PC-9 (cell line): ENCODE results near the gene PI4K2B. TPM values are rescaled to one million over a fixed set of nuclear protein-coding genes. Genes with fewer than 3 reads are reported as not detected.

Experiments
- BruUV-seq: library from RNA; stranded (reverse); fragments of 400-500 nt; replicated peaks from 2 replicates; lab custom pipeline; 2021; lab: Mats Ljungman, UMichigan
- CTCF ChIA-PET: fragments of 300-600 bp; sonication (Branson Sonifier 250); formaldehyde crosslinking; loops from one replicate; lab custom pipeline; 2022; ENCODE audit warnings: antibody characterized with exemption; lab: Charles Lee
- POLR2A ChIA-PET: fragments of 300-600 bp; sonication (Branson Sonifier 250); formaldehyde crosslinking; loops from one replicate; lab custom pipeline; 2022; ENCODE audit warnings: antibody characterized with exemption; ENCODE audit not compliant: unreplicated experiment; lab: Charles Lee
- DNase-seq, 2 experiments: peaks; one replicate each; pipeline versions ENCODE4 v3.0.0 to v3.0.0-alpha.2; 2015 to 2022; ENCODE audit warnings: mixed read lengths in 1 of 2
- H2AFZ ChIP-seq: fragments of 200-600 bp; sonication (generic); 2 replicates; pipeline ENCODE4 v1.8.1; 2017; ENCODE audit warnings: antibody characterized with exemption
- H3F3A ChIP-seq: fragments of 200-600 bp; sonication (generic); 2 replicates; pipeline ENCODE4 v1.8.1; 2017; ENCODE audit warnings: antibody characterized with exemption, mild to moderate bottlenecking, low read depth; ENCODE audit not compliant: insufficient read depth
- H3K27ac ChIP-seq: fragments of 200-600 bp; sonication (generic); 2 replicates; pipeline ENCODE4 v1.6.1; 2016; ENCODE audit warnings: mixed run types
- H3K27me3 ChIP-seq: fragments of 200-600 bp; sonication (generic); 2 replicates; pipeline ENCODE4 v1.6.1; 2016; ENCODE audit warnings: low read depth, mixed run types; ENCODE audit not compliant: insufficient read depth
- H3K36me3 ChIP-seq: fragments of 200-600 bp; sonication (generic); 2 replicates; pipeline ENCODE4 v1.6.1; 2016; ENCODE audit warnings: low read depth, mixed run types
- H3K4me1 ChIP-seq: fragments of 200-600 bp; sonication (generic); replicated peaks from 2 replicates; pipeline ENCODE4 v1.6.1; 2016; ENCODE audit warnings: mixed run types; ENCODE audit not compliant: insufficient read depth
- H3K4me2 ChIP-seq: fragments of 200-600 bp; sonication (generic); 2 replicates; pipeline ENCODE4 v1.6.1; 2017; ENCODE audit warnings: mixed run types
- H3K4me3 ChIP-seq: fragments of 200-600 bp; sonication (generic); 2 replicates; pipeline ENCODE4 v1.6.1; 2016; ENCODE audit warnings: mixed run types
- H3K79me2 ChIP-seq: fragments of 200-600 bp; sonication (generic); 2 replicates; pipeline ENCODE4 v1.6.1; 2017; ENCODE audit warnings: low read depth, mixed run types
- H3K9me2 ChIP-seq: fragments of 200-600 bp; sonication (generic); 2 replicates; pipeline ENCODE4 v1.8.1; 2017; ENCODE audit warnings: mild to moderate bottlenecking; ENCODE audit not compliant: insufficient read depth
- H3K9me3 ChIP-seq: fragments of 200-600 bp; sonication (generic); 2 replicates; pipeline ENCODE4 v1.8.1; 2016; ENCODE audit warnings: low read depth; ENCODE audit not compliant: insufficient read depth
- H4K20me1 ChIP-seq: fragments of 200-600 bp; sonication (generic); 2 replicates; pipeline ENCODE4 v1.8.1; 2017; ENCODE audit not compliant: insufficient read depth
- EZH2 ChIP-seq: fragments of 200-600 bp; sonication (generic); IDR thresholded peaks from 2 replicates; pipeline ENCODE4 v1.8.0; 2017; ENCODE audit warnings: antibody characterized with exemption, low read depth
- intact Hi-C: fragments of 100-400 bp; cut with micrococcal nuclease; formaldehyde crosslinking; loops from one replicate; pipeline ENCODE4 v1.10.0; 2022; ENCODE audit not compliant: unreplicated experiment
- total RNA-seq: library from RNA; stranded (reverse); gene quantifications from 2 replicates; pipeline ENCODE4 v1.2.3, GENCODE V29; 2021
- TF ChIP-seq, protein P1 (sequence below): fragments of 200-600 bp; sonication (generic); conservative IDR thresholded peaks from 2 replicates; pipeline ENCODE4 v1.6.1; 2017; ENCODE audit warnings: mixed run types, antibody characterized with exemption, mild to moderate bottlenecking, moderate library complexity

Gene PI4K2B
- total RNA-seq, 1 experiment from 2014 or later, result 19.3 TPM

DNA sequence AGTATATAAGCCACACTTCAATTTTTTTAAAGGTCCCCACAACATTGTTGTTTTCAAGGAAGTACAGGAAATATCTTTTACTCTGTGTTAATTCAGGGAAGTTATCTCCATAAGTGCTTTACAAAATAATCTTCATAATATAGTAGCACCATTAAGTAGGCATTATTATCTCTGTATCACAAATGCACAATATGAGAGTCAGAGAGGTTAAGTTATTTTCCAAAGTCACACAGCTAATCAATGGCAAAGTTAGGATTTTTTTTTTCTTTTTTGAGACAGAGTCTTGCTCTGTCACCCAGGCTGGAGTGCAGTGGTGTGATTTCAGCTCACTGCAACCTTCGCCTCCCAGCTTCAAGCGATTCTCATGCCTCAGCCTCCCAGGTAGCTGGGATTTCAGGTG lies 35.1 kb upstream of the PI4K2B start:
- BruUV-seq, result no TSS peak
- POLR2A ChIA-PET, result no interaction called here

DNA sequence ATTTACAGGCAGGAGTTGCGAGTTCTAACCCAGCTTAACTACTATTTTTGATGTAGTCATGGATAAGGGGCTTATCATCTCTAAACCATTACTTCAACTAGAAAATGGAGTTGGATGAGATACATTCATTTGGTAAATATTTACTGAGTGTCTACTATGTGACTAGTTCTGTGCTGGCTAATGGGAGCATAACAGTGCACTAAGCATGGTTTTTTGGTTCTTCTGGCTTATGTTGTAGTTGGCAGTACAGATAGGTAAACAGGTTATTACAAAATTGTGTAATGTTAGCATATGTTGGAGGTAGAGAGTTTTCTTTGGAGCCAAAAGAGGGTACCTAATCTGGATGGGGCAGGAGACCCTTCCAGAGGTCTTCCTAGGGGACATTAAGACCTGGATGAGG lies 25.8 kb upstream of the PI4K2B start:
- no peaks in the 10 kb centered on the region for H3F3A ChIP-seq
- H3K79me2 ChIP-seq, result no peaks in the 10 kb centered on the region
- no peak overlapping the region for H2AFZ ChIP-seq
- BruUV-seq, result no TSS peak
- POLR2A ChIA-PET, result no interaction called here
- H4K20me1 ChIP-seq, result no peaks in the 10 kb centered on the region
- H3K4me3 ChIP-seq, result no peak overlapping the region
- intact Hi-C loops, result no loop called here
- CTCF ChIA-PET, result no interaction called here
- H3K27ac ChIP-seq, result no peak overlapping the region
- no peaks in the 10 kb centered on the region for H3K27me3 ChIP-seq
- no peak for TF ChIP-seq EZH2
- TF ChIP-seq, protein P1, sequence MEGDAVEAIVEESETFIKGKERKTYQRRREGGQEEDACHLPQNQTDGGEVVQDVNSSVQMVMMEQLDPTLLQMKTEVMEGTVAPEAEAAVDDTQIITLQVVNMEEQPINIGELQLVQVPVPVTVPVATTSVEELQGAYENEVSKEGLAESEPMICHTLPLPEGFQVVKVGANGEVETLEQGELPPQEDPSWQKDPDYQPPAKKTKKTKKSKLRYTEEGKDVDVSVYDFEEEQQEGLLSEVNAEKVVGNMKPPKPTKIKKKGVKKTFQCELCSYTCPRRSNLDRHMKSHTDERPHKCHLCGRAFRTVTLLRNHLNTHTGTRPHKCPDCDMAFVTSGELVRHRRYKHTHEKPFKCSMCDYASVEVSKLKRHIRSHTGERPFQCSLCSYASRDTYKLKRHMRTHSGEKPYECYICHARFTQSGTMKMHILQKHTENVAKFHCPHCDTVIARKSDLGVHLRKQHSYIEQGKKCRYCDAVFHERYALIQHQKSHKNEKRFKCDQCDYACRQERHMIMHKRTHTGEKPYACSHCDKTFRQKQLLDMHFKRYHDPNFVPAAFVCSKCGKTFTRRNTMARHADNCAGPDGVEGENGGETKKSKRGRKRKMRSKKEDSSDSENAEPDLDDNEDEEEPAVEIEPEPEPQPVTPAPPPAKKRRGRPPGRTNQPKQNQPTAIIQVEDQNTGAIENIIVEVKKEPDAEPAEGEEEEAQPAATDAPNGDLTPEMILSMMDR, result no peak
- DNase-seq, result no peak
- H3K9me3 ChIP-seq, result no peaks in the 10 kb centered on the region
- no peaks in the 10 kb centered on the region for H3K4me1 ChIP-seq
- no peaks in the 10 kb centered on the region for H3K36me3 ChIP-seq
- no peak overlapping the region for H3K4me2 ChIP-seq
- no peaks in the 10 kb centered on the region for H3K9me2 ChIP-seq

More for the DNA sequence above, 35.1 kb upstream of the PI4K2B start:
- no peaks in the 10 kb centered on the region for H3K27me3 ChIP-seq
- H4K20me1 ChIP-seq, result no peaks in the 10 kb centered on the region
- H3K79me2 ChIP-seq, result no peaks in the 10 kb centered on the region
- H3K27ac ChIP-seq, result no peak overlapping the region
- intact Hi-C loops, result no loop called here
- H3K4me3 ChIP-seq, result no peak overlapping the region
- no peaks in the 10 kb centered on the region for H3K9me2 ChIP-seq
- H3K9me3 ChIP-seq, result no peaks in the 10 kb centered on the region
- H2AFZ ChIP-seq, result no peak overlapping the region
- H3K4me1 ChIP-seq, result no peaks in the 10 kb centered on the region
- DNase-seq, result no peak
- no peak overlapping the region for H3K4me2 ChIP-seq
- CTCF ChIA-PET, result no interaction called here
- H3K36me3 ChIP-seq, result no peaks in the 10 kb centered on the region
- no peaks in the 10 kb centered on the region for H3F3A ChIP-seq
- TF ChIP-seq, protein P1, result no peak
- no peak for TF ChIP-seq EZH2

DNA sequence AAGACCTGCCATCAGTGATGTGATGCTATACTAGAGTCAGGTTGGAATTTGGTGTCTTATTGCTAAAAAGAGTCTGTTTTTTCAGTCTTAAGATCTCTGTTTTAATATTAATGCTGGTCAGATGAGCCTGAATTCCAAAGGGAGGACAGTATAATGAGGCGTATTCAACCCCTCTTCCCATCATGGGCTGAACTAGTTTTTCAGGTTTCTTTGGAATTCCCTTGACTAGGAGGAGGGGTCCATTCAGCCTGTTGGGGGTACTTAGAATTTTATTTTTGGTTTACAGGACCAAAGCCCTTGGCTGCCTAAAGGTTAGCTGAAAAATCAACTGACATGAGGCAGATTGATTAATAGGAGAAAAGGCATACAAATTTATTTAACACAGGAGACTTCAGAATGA lies 24.1 kb upstream of the PI4K2B start:
- ChIA-PET CTCF (no interaction called here), POLR2A (no interaction called here)
- Histone ChIP-seq H3K9me3 (no peaks in the 10 kb centered on the region), H3K27me3 (no peaks in the 10 kb centered on the region), H3K27ac (no peak overlapping the region), H3K4me1 (no peaks in the 10 kb centered on the region), H3K4me2 (no peak overlapping the region), H3K4me3 (no peak overlapping the region), H4K20me1 (no peaks in the 10 kb centered on the region), H3F3A (no peaks in the 10 kb centered on the region), H3K9me2 (no peaks in the 10 kb centered on the region), H3K79me2 (no peaks in the 10 kb centered on the region), H2AFZ (no peak overlapping the region), H3K36me3 (no peaks in the 10 kb centered on the region)
- TF ChIP-seq EZH2, result no peak
- TF ChIP-seq, protein P1, result no peak
- DNase-seq, result no peak
- BruUV-seq, result no TSS peak
- intact Hi-C loops, result no loop called here
